Measurements from ENCODE around the gene B3GNT3. TPM values are rescaled to one million over a fixed set of nuclear protein-coding genes. Genes with fewer than 3 reads are reported as not detected.

B3GNT3 gene
- total RNA-seq, 6 experiments from 2014 or later = 0.26 to 13.6 (median 3.1) TPM

DNA sequence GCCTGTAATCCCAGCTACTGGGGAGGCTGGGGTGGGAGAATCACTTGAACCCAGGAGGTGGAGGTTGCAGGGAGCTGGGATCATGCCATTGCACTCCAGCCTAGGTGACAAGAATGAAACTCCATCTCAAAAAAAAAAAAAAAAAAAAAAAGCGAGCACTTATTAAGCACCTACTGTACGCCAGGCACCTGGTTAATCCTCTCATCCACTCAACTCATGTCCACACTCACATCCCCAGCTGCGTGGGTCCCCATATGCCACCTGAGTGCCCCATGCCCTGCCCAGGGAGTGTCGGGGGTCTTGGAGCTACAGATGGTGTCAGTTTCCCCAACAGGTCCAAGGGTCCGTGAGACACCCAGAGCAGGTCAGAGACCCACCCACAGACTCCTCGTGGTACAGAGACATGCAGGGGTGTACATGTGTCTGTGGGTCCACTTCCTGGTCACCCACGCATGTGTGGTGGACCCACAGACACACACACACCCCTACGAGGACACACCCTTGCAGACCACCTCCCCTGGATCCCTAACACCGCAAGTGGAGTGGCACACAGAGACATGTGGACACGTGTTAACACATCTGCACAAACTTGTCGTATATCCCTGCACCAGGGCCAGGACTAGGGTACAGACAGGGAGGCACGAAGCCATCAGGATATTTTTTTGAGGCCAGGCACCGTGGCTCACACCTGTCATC is 22.9 kb downstream of the B3GNT3 start:
- TF ChIP-seq CTCF (IDR thresholded peaks at IDR 0.05) (no peak), POLR2A (IDR thresholded peaks at IDR 0.05) (no peak)
- no peak overlapping the region for H3K27ac ChIP-seq
- intact Hi-C loops (cut with DNase I) = no loop called here
- H3K27me3 ChIP-seq = no peaks in the 10 kb centered on the region
- H3K36me3 ChIP-seq = no peaks in the 10 kb centered on the region
- DNase-seq (no peak), ATAC-seq (no peak)
- no peak overlapping the region for H3K4me3 ChIP-seq
- WGBS (ENCODE audit: insufficient coverage, low coverage, low lambda C conversion rate, missing lambda C conversion rate) = 50% methylated on average over 3 of the region's 13 CpGs
- H3K9me3 ChIP-seq = no peaks in the 10 kb centered on the region
- H3K4me1 ChIP-seq = no peaks in the 10 kb centered on the region

DNA sequence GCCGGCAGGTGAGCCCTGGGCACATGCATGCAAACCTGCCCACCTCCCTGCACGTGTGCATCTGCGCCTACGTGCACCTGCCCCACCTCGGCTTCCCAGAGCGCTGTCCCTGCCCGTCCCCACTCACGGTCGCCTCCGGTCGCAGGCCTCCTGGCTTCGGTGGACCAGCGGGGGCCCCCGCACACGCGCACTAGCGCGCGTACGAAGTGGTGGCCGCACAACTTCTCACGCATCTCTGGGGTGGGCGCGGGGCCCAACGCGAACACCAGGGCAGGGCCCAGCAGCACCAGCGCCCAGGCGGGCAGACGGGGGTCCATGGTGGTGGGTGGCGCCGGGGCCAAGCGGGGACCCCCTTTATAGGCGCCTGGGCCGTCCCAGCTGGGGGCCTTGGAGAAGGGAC is 26.3 kb downstream of the B3GNT3 start, which contains the start of gene INSL3:
Gene INSL3, minus strand, starts transcription at position 330 of the 400 bp plus-strand sequence. Its CDS starts 13 bp downstream, at position 317.
- no peaks in the 10 kb centered on the region for H3K4me1 ChIP-seq
- TF ChIP-seq POLR2A (IDR thresholded peaks at IDR 0.05) = no peak
- no peak for TF ChIP-seq CTCF (IDR thresholded peaks at IDR 0.05)
- H3K36me3 ChIP-seq = no peaks in the 10 kb centered on the region
- H3K27me3 ChIP-seq = no peaks in the 10 kb centered on the region
- no peak for DNase-seq
- intact Hi-C loops (cut with DNase I) = no loop called here
- no peak within 1 kb of the TSS for H3K27ac ChIP-seq
- 30% methylated on average over 2 of the region's 34 CpGs for WGBS (ENCODE audit: insufficient coverage, low coverage, low lambda C conversion rate, missing lambda C conversion rate)
- no peak within 1 kb of the TSS for H3K4me3 ChIP-seq
- no peaks in the 10 kb centered on the region for H3K9me3 ChIP-seq
- no peak for ATAC-seq

DNA sequence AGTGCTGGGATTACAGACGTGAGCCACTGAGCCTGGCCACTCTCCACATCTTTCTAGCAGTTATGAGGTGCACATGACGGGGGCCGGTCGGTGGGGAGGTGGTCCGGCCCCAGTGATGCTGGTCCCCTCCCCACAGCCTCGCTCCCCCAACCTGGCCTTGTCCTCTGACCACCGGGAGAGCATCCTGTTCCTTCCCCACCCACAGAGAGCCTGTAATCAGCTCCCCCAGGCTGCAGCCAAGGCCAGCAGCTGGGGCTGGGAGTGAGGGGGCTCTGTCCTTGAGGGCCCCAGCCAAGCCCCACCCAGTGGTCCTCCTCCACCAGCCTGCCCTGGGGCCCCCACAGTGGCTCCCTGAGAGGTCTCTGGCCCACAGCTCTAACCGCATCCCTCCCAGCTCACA is 29.4 kb downstream of the B3GNT3 start:
- no peaks in the 10 kb centered on the region for H3K27me3 ChIP-seq
- no peak overlapping the region for H3K27ac ChIP-seq
- no peak for DNase-seq
- H3K4me3 ChIP-seq = no peak overlapping the region
- H3K9me3 ChIP-seq = no peaks in the 10 kb centered on the region
- TF ChIP-seq POLR2A (IDR thresholded peaks at IDR 0.05) (no peak), CTCF (IDR thresholded peaks at IDR 0.05) (no peak)
- peak in 1 of 4 donors; percentile 26 for ATAC-seq
- no peaks in the 10 kb centered on the region for H3K36me3 ChIP-seq
- 75% methylated on average over 2 of the region's 8 CpGs for WGBS (ENCODE audit: insufficient coverage, low coverage, low lambda C conversion rate, missing lambda C conversion rate)
- intact Hi-C loops (cut with DNase I) = no loop called here
- no peaks in the 10 kb centered on the region for H3K4me1 ChIP-seq

DNA sequence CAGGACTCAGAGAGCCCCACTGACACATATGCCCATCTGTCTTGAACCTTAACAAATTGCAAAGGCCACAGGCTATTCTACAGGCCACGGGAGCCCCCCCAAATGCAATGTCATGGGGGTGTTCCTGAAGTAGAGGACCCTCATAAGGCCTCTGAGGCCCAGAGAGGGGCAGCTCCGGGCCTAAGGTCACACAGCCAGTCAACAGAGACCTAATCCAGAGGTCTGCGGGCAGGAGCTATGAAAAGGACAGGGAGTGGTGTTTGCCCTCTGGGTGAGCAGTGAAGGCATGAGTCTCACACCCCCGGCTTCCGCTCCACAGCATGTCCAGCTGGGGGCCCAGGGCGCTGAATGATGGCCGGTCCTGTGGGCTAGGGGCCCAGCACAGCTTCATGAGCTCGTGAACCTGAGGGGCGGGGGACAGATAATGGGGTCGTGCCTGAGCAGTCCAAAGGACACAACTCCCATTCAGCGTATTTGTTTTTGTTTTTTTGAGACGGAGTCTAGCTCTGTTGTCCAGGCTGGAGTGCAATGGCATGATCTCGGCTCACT is 31.6 kb downstream of the B3GNT3 start:
- WGBS (ENCODE audit: insufficient coverage, low coverage, low lambda C conversion rate, missing lambda C conversion rate) = 41% methylated on average over 4 of the region's 13 CpGs
- no peak overlapping the region for H3K4me3 ChIP-seq
- intact Hi-C loops (cut with DNase I) = no loop called here
- no peaks in the 10 kb centered on the region for H3K36me3 ChIP-seq
- ATAC-seq (no peak), DNase-seq (no peak)
- no peaks in the 10 kb centered on the region for H3K27me3 ChIP-seq
- no peak for TF ChIP-seq POLR2A (IDR thresholded peaks at IDR 0.05)
- no peak for TF ChIP-seq CTCF (IDR thresholded peaks at IDR 0.05)
- no peaks in the 10 kb centered on the region for H3K9me3 ChIP-seq
- H3K4me1 ChIP-seq = no peaks in the 10 kb centered on the region
- H3K27ac ChIP-seq = no peak overlapping the region
